ENCODE measurements around the gene POLR3E. TPM values are rescaled to one million over a fixed set of nuclear protein-coding genes. Genes with fewer than 3 reads are reported as not detected.
"Not testable (repeated sequence)": the region's sequence is repeated elsewhere in the genome, so short reads cannot be mapped to it uniquely, and the experiment has no call there.

The POLR3E gene
- polyA plus RNA-seq, 1 donor (not counting 4 experiments of a cell fraction or from before 2014, with no cell fraction given), result 74.0 TPM

DNA sequence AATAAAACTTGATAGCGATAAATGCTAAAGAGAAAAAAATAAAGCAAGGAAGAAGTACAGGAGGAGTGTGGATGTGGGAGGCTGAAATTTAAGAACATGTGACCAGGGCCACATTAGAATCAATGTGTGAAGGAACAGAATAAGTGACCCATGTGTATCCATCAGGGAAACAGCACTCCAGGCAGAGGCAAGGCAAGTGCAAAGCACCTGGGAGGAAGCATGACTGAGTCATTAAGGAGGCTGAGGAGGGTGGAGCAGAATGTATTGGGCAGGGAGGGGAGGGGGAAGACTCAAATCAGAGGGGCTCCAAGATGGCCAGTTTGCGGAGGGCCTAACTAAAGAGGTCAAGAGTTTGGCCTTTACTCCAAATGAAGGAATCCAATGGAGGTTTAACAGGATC, 69.2 kb downstream of the POLR3E start:
- Histone ChIP-seq H3K4me3 (ENCODE audit: control insufficient read depth in 2 of 3, extremely low read depth in 1 of 3, insufficient read depth in 2 of 3, low read depth in 1 of 3, low read length in 3 of 3) (no peak overlapping the region), H3K9me3 (ENCODE audit: control insufficient read depth, low read depth, low read length) (no peaks in the 10 kb centered on the region), H2AFZ (ENCODE audit: control insufficient read depth, low read length) (no peak overlapping the region), H3K9ac (ENCODE audit: control insufficient read depth, extremely low read depth, insufficient read depth, low read length) (no peak overlapping the region), H3K27ac (ENCODE audit: control insufficient read depth, insufficient read depth, low read length) (no peak overlapping the region), H3K4me2 (ENCODE audit: control insufficient read depth, extremely low read depth, insufficient read depth, low read depth, low read length) (no peak overlapping the region), H3K9me1 (ENCODE audit: control insufficient read depth, extremely low read depth, insufficient read depth, low read length) (peaks cover 4% of the 10 kb centered on the region), H3K36me3 (ENCODE audit: control insufficient read depth in 2 of 2, extremely low read depth in 1 of 2, insufficient read depth in 2 of 2, low read length in 2 of 2) (peaks cover 9 to 18% of the 10 kb centered on the region in 2 experiments), H4K20me1 (ENCODE audit: control insufficient read depth, extremely low read depth, insufficient read depth, low read length) (peaks cover 7% of the 10 kb centered on the region), H3K27me3 (ENCODE audit: control insufficient read depth, extremely low read depth, insufficient read depth, low read length) (no peaks in the 10 kb centered on the region), H3K79me2 (ENCODE audit: control insufficient read depth, insufficient read depth, low read length) (peaks cover 91% of the 10 kb centered on the region), H3K4me1 (ENCODE audit: control insufficient read depth, extremely low read depth, insufficient read depth, low read length) (peaks cover 49% of the 10 kb centered on the region)
- dilution Hi-C loops (cut with MboI; ENCODE audit: extremely low pct_ligation_motif_present, low sequenced_read_pairs), result no loop called here
- TF ChIP-seq, protein P1, sequence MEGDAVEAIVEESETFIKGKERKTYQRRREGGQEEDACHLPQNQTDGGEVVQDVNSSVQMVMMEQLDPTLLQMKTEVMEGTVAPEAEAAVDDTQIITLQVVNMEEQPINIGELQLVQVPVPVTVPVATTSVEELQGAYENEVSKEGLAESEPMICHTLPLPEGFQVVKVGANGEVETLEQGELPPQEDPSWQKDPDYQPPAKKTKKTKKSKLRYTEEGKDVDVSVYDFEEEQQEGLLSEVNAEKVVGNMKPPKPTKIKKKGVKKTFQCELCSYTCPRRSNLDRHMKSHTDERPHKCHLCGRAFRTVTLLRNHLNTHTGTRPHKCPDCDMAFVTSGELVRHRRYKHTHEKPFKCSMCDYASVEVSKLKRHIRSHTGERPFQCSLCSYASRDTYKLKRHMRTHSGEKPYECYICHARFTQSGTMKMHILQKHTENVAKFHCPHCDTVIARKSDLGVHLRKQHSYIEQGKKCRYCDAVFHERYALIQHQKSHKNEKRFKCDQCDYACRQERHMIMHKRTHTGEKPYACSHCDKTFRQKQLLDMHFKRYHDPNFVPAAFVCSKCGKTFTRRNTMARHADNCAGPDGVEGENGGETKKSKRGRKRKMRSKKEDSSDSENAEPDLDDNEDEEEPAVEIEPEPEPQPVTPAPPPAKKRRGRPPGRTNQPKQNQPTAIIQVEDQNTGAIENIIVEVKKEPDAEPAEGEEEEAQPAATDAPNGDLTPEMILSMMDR (optimal IDR thresholded peaks at IDR 0.05 in 1 of 3, IDR thresholded peaks at IDR 0.05 in 1 of 3, conservative IDR thresholded peaks at IDR 0.05 in 1 of 3; ENCODE audit: extremely low read depth in 1 of 3, insufficient read depth in 2 of 3, low read length in 3 of 3), result no peak
- no peak for TF ChIP-seq EZH2 (IDR thresholded peaks at IDR 0.05; ENCODE audit: low read length)
- peak; percentile 79 for FAIRE-seq
- no peak for DNase-seq (ENCODE audit: low read depth, low spot score)

DNA sequence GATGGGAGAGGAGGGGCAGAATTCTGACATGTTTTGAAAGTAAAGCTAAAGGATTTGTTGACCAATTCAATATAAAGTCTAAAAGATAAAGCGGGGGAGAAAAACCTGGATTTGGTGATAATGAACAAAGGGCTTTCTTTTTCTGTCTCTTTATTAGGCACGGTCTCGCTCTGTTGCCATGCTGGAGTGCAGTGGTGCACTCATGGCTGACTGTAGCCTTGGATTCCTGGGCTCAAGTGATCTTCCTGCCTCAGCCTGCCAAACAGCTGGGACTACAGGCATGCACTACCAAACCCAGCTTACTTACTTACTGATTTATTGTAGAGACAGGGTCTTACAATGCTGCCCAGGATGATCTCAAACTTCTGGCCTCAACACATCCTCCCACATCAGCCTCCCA, 69.7 kb downstream of the POLR3E start:
- Histone ChIP-seq H3K27ac (ENCODE audit: control insufficient read depth, insufficient read depth, low read length) (peak overlapping the region; percentile 60), H3K9me1 (ENCODE audit: control insufficient read depth, extremely low read depth, insufficient read depth, low read length) (peaks cover 4% of the 10 kb centered on the region), H3K4me1 (ENCODE audit: control insufficient read depth, extremely low read depth, insufficient read depth, low read length) (peaks cover 55% of the 10 kb centered on the region), H4K20me1 (ENCODE audit: control insufficient read depth, extremely low read depth, insufficient read depth, low read length) (peaks cover 7% of the 10 kb centered on the region), H3K9me3 (ENCODE audit: control insufficient read depth, low read depth, low read length) (no peaks in the 10 kb centered on the region), H2AFZ (ENCODE audit: control insufficient read depth, low read length) (no peak overlapping the region), H3K4me2 (ENCODE audit: control insufficient read depth, extremely low read depth, insufficient read depth, low read depth, low read length) (no peak overlapping the region), H3K79me2 (ENCODE audit: control insufficient read depth, insufficient read depth, low read length) (peaks cover 93% of the 10 kb centered on the region), H3K36me3 (ENCODE audit: control insufficient read depth in 2 of 2, extremely low read depth in 1 of 2, insufficient read depth in 2 of 2, low read length in 2 of 2) (peaks cover 9 to 14% of the 10 kb centered on the region in 2 experiments), H3K27me3 (ENCODE audit: control insufficient read depth, extremely low read depth, insufficient read depth, low read length) (no peaks in the 10 kb centered on the region), H3K4me3 (ENCODE audit: control insufficient read depth in 2 of 3, extremely low read depth in 1 of 3, insufficient read depth in 2 of 3, low read depth in 1 of 3, low read length in 3 of 3) (no peak overlapping the region), H3K9ac (ENCODE audit: control insufficient read depth, extremely low read depth, insufficient read depth, low read length) (no peak overlapping the region)
- TF ChIP-seq EZH2 (IDR thresholded peaks at IDR 0.05; ENCODE audit: low read length), result no peak
- TF ChIP-seq, protein P1 (optimal IDR thresholded peaks at IDR 0.05 in 1 of 3, IDR thresholded peaks at IDR 0.05 in 1 of 3, conservative IDR thresholded peaks at IDR 0.05 in 1 of 3; ENCODE audit: extremely low read depth in 1 of 3, insufficient read depth in 2 of 3, low read length in 3 of 3), result no peak
- no peak for FAIRE-seq
- DNase-seq (ENCODE audit: low read depth, low spot score), result no peak
- dilution Hi-C loops (cut with MboI; ENCODE audit: extremely low pct_ligation_motif_present, low sequenced_read_pairs), result no loop called here

DNA sequence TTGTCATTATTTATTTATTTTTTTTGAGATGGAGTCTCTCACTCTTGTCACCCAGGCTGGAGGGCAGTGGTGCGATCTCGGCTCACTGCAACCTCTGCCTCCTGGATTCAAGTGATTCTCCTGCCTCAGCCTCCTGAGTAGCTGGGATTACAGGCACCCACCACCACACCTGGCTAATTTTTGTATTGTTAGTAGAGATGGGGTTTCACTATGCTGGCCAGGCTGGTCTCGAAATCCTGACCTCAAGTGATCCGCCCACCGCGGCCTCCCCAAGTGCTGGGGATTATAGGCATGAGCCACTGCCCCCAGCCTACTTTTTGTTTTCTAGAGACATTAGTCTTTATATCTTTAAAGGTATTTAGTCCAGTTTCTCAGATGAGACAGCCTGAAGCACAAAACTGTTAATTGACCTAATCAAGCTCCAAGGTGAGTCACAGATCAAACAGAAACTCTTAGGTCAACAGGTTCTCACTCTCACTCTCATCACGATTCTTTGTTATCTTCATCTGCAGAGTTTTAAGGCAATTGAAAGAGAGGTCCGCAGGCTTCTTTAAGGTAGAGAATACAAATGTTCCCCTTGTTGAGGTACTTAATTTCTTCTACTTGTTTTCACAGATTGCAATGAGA, 71.1 kb downstream of the POLR3E start:
- DNase-seq (ENCODE audit: low read depth, low spot score); dilution Hi-C loops (cut with MboI; ENCODE audit: extremely low pct_ligation_motif_present, low sequenced_read_pairs); H3K9me1 ChIP-seq (ENCODE audit: control insufficient read depth, extremely low read depth, insufficient read depth, low read length); H3K9me3 ChIP-seq (ENCODE audit: control insufficient read depth, low read depth, low read length); H2AFZ ChIP-seq (ENCODE audit: control insufficient read depth, low read length); FAIRE-seq; H3K27me3 ChIP-seq (ENCODE audit: control insufficient read depth, extremely low read depth, insufficient read depth, low read length); H3K9ac ChIP-seq (ENCODE audit: control insufficient read depth, extremely low read depth, insufficient read depth, low read length); H3K4me3 ChIP-seq (ENCODE audit: control insufficient read depth in 2 of 3, extremely low read depth in 1 of 3, insufficient read depth in 2 of 3, low read depth in 1 of 3, low read length in 3 of 3): not testable (repeated sequence)
- peaks cover 63% of the 10 kb centered on the region for H3K4me1 ChIP-seq (ENCODE audit: control insufficient read depth, extremely low read depth, insufficient read depth, low read length)
- peaks cover 95% of the 10 kb centered on the region for H3K79me2 ChIP-seq (ENCODE audit: control insufficient read depth, insufficient read depth, low read length)
- peaks cover 11% of the 10 kb centered on the region for H4K20me1 ChIP-seq (ENCODE audit: control insufficient read depth, extremely low read depth, insufficient read depth, low read length)
- peak overlapping the region; percentile 71 for H3K27ac ChIP-seq (ENCODE audit: control insufficient read depth, insufficient read depth, low read length)
- peak overlapping the region; percentile 3 for H3K4me2 ChIP-seq (ENCODE audit: control insufficient read depth, extremely low read depth, insufficient read depth, low read depth, low read length)
- H3K36me3 ChIP-seq (ENCODE audit: control insufficient read depth in 2 of 2, extremely low read depth in 1 of 2, insufficient read depth in 2 of 2, low read length in 2 of 2), result peaks cover 7 to 12% of the 10 kb centered on the region in 2 experiments
